Osteocyte (in vitro differentiated cells): ENCODE data around the gene FCN3. TPM values are rescaled to one million over a fixed set of nuclear protein-coding genes. Genes with fewer than 3 reads are reported as not detected.

Experiments used
- DNase-seq: peaks from one replicate; pipeline ENCODE4 v3.0.0; 2021; ENCODE audit warnings: mixed read lengths; ENCODE audit not compliant: unreplicated experiment; ENCODE audit errors: extremely low spot score
- H3K27ac Mint-ChIP-seq: one replicate; pipeline ENCODE4 v1.8.0; 2021; ENCODE audit warnings: mild to moderate bottlenecking, mixed read lengths; ENCODE audit not compliant: unreplicated experiment
- H3K27me3 Mint-ChIP-seq: one replicate; pipeline ENCODE4 v1.8.0; 2021; ENCODE audit warnings: mixed read lengths; ENCODE audit not compliant: unreplicated experiment
- H3K36me3 Mint-ChIP-seq: one replicate; pipeline ENCODE4 v1.8.0; 2021; ENCODE audit warnings: mixed read lengths; ENCODE audit not compliant: unreplicated experiment
- H3K4me1 Mint-ChIP-seq: one replicate; pipeline ENCODE4 v1.8.0; 2021; ENCODE audit warnings: mixed read lengths; ENCODE audit not compliant: unreplicated experiment
- H3K4me3 Mint-ChIP-seq: one replicate; pipeline ENCODE4 v1.8.0; 2021; ENCODE audit warnings: mild to moderate bottlenecking, moderate library complexity, mixed read lengths; ENCODE audit not compliant: unreplicated experiment
- H3K9me3 Mint-ChIP-seq: one replicate; pipeline ENCODE4 v1.8.0; 2021; ENCODE audit warnings: mixed read lengths; ENCODE audit not compliant: unreplicated experiment
- CTCF ChIP-seq: fragments of 200-600 bp; sonication (generic); IDR thresholded peaks from 2 replicates; pipeline ENCODE4 v1.5.0; 2021; ENCODE audit warnings: antibody characterized with exemption, mild to moderate bottlenecking, moderate library complexity
- total RNA-seq: library from RNA; stranded (reverse); gene quantifications from 2 replicates; pipeline ENCODE4 v1.2.1, GENCODE V29; 2021

FCN3 gene
- total RNA-seq, 1 donor from 2014 or later: not detected

- peaks cover 17% of the 10 kb centered on the region for H3K36me3 Mint-ChIP-seq
- no peaks in the 10 kb centered on the region for H3K9me3 Mint-ChIP-seq
- TF ChIP-seq CTCF: peak; percentile 81
- no peaks in the 10 kb centered on the region for H3K4me1 Mint-ChIP-seq
- H3K27me3 Mint-ChIP-seq: no peaks in the 10 kb centered on the region
- H3K4me3 Mint-ChIP-seq: no peak overlapping the region
- DNase-seq: no peak
- H3K27ac Mint-ChIP-seq: no peak overlapping the region
Observed at GRCh38 chr1:27332536-27333281, 41.9 kb downstream of the FCN3 start.

- H3K4me3 Mint-ChIP-seq: no peak overlapping the region
- no peak overlapping the region for H3K27ac Mint-ChIP-seq
- H3K36me3 Mint-ChIP-seq: peaks cover 16% of the 10 kb centered on the region
- H3K27me3 Mint-ChIP-seq: no peaks in the 10 kb centered on the region
- DNase-seq: no peak
- H3K9me3 Mint-ChIP-seq: no peaks in the 10 kb centered on the region
- no peaks in the 10 kb centered on the region for H3K4me1 Mint-ChIP-seq
- TF ChIP-seq CTCF: no peak
Observed at GRCh38 chr1:27331922-27332321, 42.7 kb downstream of the FCN3 start.

- Mint-ChIP-seq H3K27me3 (no peaks in the 10 kb centered on the region), H3K9me3 (no peaks in the 10 kb centered on the region), H3K4me1 (no peaks in the 10 kb centered on the region), H3K36me3 (peaks cover 11% of the 10 kb centered on the region), H3K4me3 (no peak overlapping the region), H3K27ac (no peak overlapping the region)
- no peak for DNase-seq
- TF ChIP-seq CTCF: no peak
Observed at GRCh38 chr1:27331426-27331825, 43.2 kb downstream of the FCN3 start.

GRCh38 chr1:27330786-27331185 lies 43.8 kb downstream of the FCN3 start:
- DNase-seq: no peak
- no peaks in the 10 kb centered on the region for H3K27me3 Mint-ChIP-seq
- no peaks in the 10 kb centered on the region for H3K4me1 Mint-ChIP-seq
- TF ChIP-seq CTCF: no peak
- no peaks in the 10 kb centered on the region for H3K9me3 Mint-ChIP-seq
- no peak overlapping the region for H3K4me3 Mint-ChIP-seq
- H3K27ac Mint-ChIP-seq: no peak overlapping the region
- H3K36me3 Mint-ChIP-seq: peaks cover 15% of the 10 kb centered on the region

- Mint-ChIP-seq H3K4me1 (peaks cover 9% of the 10 kb centered on the region), H3K27me3 (no peaks in the 10 kb centered on the region), H3K36me3 (peaks cover 15% of the 10 kb centered on the region), H3K27ac (no peak overlapping the region), H3K9me3 (no peaks in the 10 kb centered on the region), H3K4me3 (no peak overlapping the region)
- no peak for TF ChIP-seq CTCF
- DNase-seq: no peak
Observed at GRCh38 chr1:27327964-27328363, 46.7 kb downstream of the FCN3 start.
